ENCODE data around the gene ALDOC.

- TF ChIP-seq EZH2 (IDR thresholded peaks at IDR 0.05; ENCODE audit: low read length, missing control alignments), result no peak
- TF ChIP-seq CTCF (conservative IDR thresholded peaks at IDR 0.05 in 1 of 2, IDR thresholded peaks at IDR 0.05 in 1 of 2; ENCODE audit: low read depth in 1 of 2, low read length in 2 of 2), result no peak
Measured at GRCh38 chr17:28575126-28575795, 1.4 kb downstream of the ALDOC start.

Measured in fibroblast of lung (primary cell).